ENCODE measurements around the gene TARS3.
"Not testable (repeated sequence)": the region's sequence is repeated elsewhere in the genome, so short reads cannot be mapped to it uniquely, and the experiment has no call there.

Gene TARS3

GRCh38 chr15:101723874-101724674, at the start of gene TARS3:
Gene TARS3 (minus strand): TSS chr15:101724473. CDS start chr15:101724387, 86 bp downstream.
- peak within 1 kb of the TSS; percentile 73 for H3K27ac ChIP-seq
- TF ChIP-seq ZFX (IDR thresholded peaks at IDR 0.05; ENCODE audit: borderline replicate concordance) (no peak), CTCF (IDR thresholded peaks at IDR 0.05) (peak; percentile 44)

GRCh38 chr15:101773496-101774100, 49.3 kb upstream of the TARS3 start:
- no peak overlapping the region for H3K27ac ChIP-seq
- TF ChIP-seq ZFX (IDR thresholded peaks at IDR 0.05; ENCODE audit: borderline replicate concordance) (no peak), CTCF (IDR thresholded peaks at IDR 0.05) (peak; percentile 24; the same call in 1 of the 2 replicates)

- H3K27ac ChIP-seq = no peak overlapping the region
- TF ChIP-seq ZFX (IDR thresholded peaks at IDR 0.05; ENCODE audit: borderline replicate concordance) (no peak), CTCF (IDR thresholded peaks at IDR 0.05) (no peak)
Measured at GRCh38 chr15:101772921-101773320, 48.6 kb upstream of the TARS3 start.

- H3K27ac ChIP-seq = not testable (repeated sequence)
- TF ChIP-seq CTCF (IDR thresholded peaks at IDR 0.05) = peak; percentile 42
Measured at GRCh38 chr15:101767083-101767640, 42.9 kb upstream of the TARS3 start.

GRCh38 chr15:101765772-101766456, 41.6 kb upstream of the TARS3 start:
- no peak for TF ChIP-seq CTCF (IDR thresholded peaks at IDR 0.05)
- no peak overlapping the region for H3K27ac ChIP-seq

GRCh38 chr15:101765340-101765671, 41.0 kb upstream of the TARS3 start:
- not testable (repeated sequence) for H3K27ac ChIP-seq

GRCh38 chr15:101764669-101765339, 40.5 kb upstream of the TARS3 start:
- H3K27ac ChIP-seq = not testable (repeated sequence)

- H3K27ac ChIP-seq = not testable (repeated sequence)
Measured at GRCh38 chr15:101746716-101747082, 22.4 kb upstream of the TARS3 start.

GRCh38 chr15:101734837-101735236, 10.6 kb upstream of the TARS3 start:
- H3K27ac ChIP-seq = not testable (repeated sequence)

Data from 22Rv1 (cell line).